GM23338 (cell line): ENCODE measurements around the gene SLC35D3.

Experiments
- CREB1 ChIP-seq: fragments of 250-450 bp; sonication (Bioruptor Pico); IDR thresholded peaks from 2 replicates; pipeline ENCODE4 v1.5.0; 2020; ENCODE audit warnings: low read depth, mild to moderate bottlenecking, moderate library complexity
- EZH2 ChIP-seq: fragments of 200-600 bp; sonication (generic); IDR thresholded peaks from one replicate; pipeline ENCODE4 v1.8.0; 2017; ENCODE audit warnings: antibody characterized with exemption, mild to moderate bottlenecking, low read depth; ENCODE audit not compliant: unreplicated experiment
- EZH2phosphoT487 ChIP-seq: fragments of 200-600 bp; sonication (generic); IDR thresholded peaks from one replicate; pipeline ENCODE4 v1.8.1; 2018; ENCODE audit warnings: antibody characterized with exemption; ENCODE audit not compliant: unreplicated experiment
- JUNB ChIP-seq: IDR thresholded peaks from one replicate; pipeline ENCODE4 v1.6.1; 2016; ENCODE audit warnings: antibody characterized with exemption; ENCODE audit not compliant: unreplicated experiment
- POLR2AphosphoS5 ChIP-seq: IDR thresholded peaks from 2 replicates; pipeline ENCODE4 v1.6.1; 2016; ENCODE audit warnings: antibody characterized with exemption, low read depth
- TF ChIP-seq, protein P1 (sequence below), 2 experiments: fragments of 200-600 bp in 1 of 2; sonication (generic) in 1 of 2; conservative IDR thresholded peaks; 2 replicates each; pipeline versions ENCODE4 v1.5.1 to v1.6.1; 2016 to 2017; ENCODE audit warnings: antibody characterized with exemption in 2 of 2, low read depth in 2 of 2, mild to moderate bottlenecking in 2 of 2, moderate library complexity in 1 of 2
- TF ChIP-seq, protein P2 (sequence below): fragments of 250-450 bp; sonication (Bioruptor Pico); IDR thresholded peaks from 2 replicates; pipeline ENCODE4 v1.5.0; 2020; ENCODE audit warnings: mild to moderate bottlenecking, moderate library complexity
- TF ChIP-seq, protein P3 (sequence below): IDR thresholded peaks from one replicate; pipeline ENCODE4 v1.6.1; 2018; ENCODE audit warnings: antibody characterized with exemption; ENCODE audit not compliant: unreplicated experiment

DNA sequence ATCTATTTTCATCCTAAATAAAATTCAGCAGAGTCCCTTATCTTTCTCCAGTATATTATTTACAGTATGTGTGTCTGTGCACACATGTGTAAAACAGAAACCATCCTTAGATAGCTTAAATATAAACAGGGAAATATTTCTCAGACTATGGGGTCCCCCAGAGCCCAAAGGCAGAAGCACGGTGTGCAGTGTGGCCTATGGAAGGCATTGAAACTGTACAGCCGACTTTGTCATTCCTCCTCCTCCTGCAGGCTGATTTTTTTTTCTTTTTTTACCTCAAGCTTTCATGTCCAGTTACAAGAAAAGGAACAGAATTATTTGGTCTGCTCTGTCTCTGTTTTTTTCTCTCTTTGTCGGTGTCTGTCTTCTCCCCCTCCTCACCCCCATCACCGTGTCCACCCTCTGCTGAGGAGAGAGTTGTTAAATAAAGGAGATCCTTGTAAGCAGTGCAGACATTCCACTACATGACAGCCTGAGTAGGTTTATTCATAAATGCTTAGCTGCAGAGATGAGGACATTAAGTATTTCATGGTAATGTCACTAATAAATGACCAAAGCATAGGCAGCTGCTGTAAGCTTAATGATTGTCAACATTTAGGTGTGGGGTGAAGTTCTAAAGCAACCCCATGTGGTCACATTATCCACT lies 31.8 kb upstream of the SLC35D3 start:
- TF ChIP-seq, protein P1, sequence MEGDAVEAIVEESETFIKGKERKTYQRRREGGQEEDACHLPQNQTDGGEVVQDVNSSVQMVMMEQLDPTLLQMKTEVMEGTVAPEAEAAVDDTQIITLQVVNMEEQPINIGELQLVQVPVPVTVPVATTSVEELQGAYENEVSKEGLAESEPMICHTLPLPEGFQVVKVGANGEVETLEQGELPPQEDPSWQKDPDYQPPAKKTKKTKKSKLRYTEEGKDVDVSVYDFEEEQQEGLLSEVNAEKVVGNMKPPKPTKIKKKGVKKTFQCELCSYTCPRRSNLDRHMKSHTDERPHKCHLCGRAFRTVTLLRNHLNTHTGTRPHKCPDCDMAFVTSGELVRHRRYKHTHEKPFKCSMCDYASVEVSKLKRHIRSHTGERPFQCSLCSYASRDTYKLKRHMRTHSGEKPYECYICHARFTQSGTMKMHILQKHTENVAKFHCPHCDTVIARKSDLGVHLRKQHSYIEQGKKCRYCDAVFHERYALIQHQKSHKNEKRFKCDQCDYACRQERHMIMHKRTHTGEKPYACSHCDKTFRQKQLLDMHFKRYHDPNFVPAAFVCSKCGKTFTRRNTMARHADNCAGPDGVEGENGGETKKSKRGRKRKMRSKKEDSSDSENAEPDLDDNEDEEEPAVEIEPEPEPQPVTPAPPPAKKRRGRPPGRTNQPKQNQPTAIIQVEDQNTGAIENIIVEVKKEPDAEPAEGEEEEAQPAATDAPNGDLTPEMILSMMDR (conservative IDR thresholded peaks at IDR 0.05; ENCODE audit: low read depth in 2 of 2) = no peak
- TF ChIP-seq EZH2 = no peak
- no peak for TF ChIP-seq EZH2phosphoT487
- no peak for TF ChIP-seq JUNB
- no peak for TF ChIP-seq POLR2AphosphoS5
- TF ChIP-seq, protein P2, sequence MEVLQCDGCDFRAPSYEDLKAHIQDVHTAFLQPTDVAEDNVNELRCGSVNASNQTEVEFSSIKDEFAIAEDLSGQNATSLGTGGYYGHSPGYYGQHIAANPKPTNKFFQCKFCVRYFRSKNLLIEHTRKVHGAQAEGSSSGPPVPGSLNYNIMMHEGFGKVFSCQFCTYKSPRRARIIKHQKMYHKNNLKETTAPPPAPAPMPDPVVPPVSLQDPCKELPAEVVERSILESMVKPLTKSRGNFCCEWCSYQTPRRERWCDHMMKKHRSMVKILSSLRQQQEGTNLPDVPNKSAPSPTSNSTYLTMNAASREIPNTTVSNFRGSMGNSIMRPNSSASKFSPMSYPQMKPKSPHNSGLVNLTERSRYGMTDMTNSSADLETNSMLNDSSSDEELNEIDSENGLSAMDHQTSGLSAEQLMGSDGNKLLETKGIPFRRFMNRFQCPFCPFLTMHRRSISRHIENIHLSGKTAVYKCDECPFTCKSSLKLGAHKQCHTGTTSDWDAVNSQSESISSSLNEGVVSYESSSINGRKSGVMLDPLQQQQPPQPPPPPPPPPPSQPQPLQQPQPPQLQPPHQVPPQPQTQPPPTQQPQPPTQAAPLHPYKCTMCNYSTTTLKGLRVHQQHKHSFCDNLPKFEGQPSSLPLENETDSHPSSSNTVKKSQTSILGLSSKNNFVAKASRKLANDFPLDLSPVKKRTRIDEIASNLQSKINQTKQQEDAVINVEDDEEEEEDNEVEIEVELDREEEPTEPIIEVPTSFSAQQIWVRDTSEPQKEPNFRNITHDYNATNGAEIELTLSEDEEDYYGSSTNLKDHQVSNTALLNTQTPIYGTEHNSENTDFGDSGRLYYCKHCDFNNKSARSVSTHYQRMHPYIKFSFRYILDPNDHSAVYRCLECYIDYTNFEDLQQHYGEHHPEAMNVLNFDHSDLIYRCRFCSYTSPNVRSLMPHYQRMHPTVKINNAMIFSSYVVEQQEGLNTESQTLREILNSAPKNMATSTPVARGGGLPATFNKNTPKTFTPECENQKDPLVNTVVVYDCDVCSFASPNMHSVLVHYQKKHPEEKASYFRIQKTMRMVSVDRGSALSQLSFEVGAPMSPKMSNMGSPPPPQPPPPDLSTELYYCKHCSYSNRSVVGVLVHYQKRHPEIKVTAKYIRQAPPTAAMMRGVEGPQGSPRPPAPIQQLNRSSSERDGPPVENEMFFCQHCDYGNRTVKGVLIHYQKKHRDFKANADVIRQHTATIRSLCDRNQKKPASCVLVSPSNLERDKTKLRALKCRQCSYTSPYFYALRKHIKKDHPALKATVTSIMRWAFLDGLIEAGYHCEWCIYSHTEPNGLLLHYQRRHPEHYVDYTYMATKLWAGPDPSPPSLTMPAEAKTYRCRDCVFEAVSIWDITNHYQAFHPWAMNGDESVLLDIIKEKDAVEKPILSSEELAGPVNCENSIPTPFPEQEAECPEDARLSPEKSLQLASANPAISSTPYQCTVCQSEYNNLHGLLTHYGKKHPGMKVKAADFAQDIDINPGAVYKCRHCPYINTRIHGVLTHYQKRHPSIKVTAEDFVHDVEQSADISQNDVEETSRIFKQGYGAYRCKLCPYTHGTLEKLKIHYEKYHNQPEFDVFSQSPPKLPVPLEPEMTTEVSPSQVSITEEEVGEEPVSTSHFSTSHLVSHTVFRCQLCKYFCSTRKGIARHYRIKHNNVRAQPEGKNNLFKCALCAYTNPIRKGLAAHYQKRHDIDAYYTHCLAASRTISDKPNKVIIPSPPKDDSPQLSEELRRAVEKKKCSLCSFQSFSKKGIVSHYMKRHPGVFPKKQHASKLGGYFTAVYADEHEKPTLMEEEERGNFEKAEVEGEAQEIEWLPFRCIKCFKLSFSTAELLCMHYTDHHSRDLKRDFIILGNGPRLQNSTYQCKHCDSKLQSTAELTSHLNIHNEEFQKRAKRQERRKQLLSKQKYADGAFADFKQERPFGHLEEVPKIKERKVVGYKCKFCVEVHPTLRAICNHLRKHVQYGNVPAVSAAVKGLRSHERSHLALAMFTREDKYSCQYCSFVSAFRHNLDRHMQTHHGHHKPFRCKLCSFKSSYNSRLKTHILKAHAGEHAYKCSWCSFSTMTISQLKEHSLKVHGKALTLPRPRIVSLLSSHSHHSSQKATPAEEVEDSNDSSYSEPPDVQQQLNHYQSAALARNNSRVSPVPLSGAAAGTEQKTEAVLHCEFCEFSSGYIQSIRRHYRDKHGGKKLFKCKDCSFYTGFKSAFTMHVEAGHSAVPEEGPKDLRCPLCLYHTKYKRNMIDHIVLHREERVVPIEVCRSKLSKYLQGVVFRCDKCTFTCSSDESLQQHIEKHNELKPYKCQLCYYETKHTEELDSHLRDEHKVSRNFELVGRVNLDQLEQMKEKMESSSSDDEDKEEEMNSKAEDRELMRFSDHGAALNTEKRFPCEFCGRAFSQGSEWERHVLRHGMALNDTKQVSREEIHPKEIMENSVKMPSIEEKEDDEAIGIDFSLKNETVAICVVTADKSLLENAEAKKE (CRISPR knock-in tag) = no peak
- TF ChIP-seq, protein P3, sequence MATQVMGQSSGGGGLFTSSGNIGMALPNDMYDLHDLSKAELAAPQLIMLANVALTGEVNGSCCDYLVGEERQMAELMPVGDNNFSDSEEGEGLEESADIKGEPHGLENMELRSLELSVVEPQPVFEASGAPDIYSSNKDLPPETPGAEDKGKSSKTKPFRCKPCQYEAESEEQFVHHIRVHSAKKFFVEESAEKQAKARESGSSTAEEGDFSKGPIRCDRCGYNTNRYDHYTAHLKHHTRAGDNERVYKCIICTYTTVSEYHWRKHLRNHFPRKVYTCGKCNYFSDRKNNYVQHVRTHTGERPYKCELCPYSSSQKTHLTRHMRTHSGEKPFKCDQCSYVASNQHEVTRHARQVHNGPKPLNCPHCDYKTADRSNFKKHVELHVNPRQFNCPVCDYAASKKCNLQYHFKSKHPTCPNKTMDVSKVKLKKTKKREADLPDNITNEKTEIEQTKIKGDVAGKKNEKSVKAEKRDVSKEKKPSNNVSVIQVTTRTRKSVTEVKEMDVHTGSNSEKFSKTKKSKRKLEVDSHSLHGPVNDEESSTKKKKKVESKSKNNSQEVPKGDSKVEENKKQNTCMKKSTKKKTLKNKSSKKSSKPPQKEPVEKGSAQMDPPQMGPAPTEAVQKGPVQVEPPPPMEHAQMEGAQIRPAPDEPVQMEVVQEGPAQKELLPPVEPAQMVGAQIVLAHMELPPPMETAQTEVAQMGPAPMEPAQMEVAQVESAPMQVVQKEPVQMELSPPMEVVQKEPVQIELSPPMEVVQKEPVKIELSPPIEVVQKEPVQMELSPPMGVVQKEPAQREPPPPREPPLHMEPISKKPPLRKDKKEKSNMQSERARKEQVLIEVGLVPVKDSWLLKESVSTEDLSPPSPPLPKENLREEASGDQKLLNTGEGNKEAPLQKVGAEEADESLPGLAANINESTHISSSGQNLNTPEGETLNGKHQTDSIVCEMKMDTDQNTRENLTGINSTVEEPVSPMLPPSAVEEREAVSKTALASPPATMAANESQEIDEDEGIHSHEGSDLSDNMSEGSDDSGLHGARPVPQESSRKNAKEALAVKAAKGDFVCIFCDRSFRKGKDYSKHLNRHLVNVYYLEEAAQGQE = no peak
- no peak for TF ChIP-seq CREB1 (CRISPR knock-in tag)
